Kidney (tissue), 14 donors: ENCODE measurements around the gene ARL5B. TPM values are rescaled to one million over a fixed set of nuclear protein-coding genes. Genes with fewer than 3 reads are reported as not detected.
"Not testable (repeated sequence)": the region's sequence is repeated elsewhere in the genome, so short reads cannot be mapped to it uniquely, and the experiment has no call there.

Source experiments
- DNase-seq, 5 donors: peaks; one replicate each; pipeline ENCODE4 v3.0.0-alpha.2; 2013 to 2020
- FAIRE-seq: peaks from 2 replicates; lab custom pipeline; 2012; peaks lifted over from hg19 to GRCh38; lab: Jason Lieb, UNC
- H3K27ac ChIP-seq, 2 donors: one replicate each; pipeline ENCODE4 v1.7.0; 2013; ENCODE audit warnings: low read depth in 2 of 2, low read length in 2 of 2, inconsistent platforms in 1 of 2
- H3K27me3 ChIP-seq: one replicate; pipeline ENCODE4 v1.7.1; 2013; ENCODE audit warnings: low read length, inconsistent platforms; ENCODE audit not compliant: control insufficient read depth, insufficient read depth
- H3K36me3 ChIP-seq, 3 donors: one replicate each; pipeline versions ENCODE4 v1.7.0 to v1.7.1; 2013; ENCODE audit warnings: low read length in 3 of 3, control low read depth in 1 of 3, inconsistent platforms in 1 of 3; ENCODE audit not compliant: insufficient read depth in 3 of 3, control insufficient read depth in 2 of 3
- H3K4me1 ChIP-seq, 3 donors: one replicate each; pipeline versions ENCODE4 v1.7.0 to v1.7.1; 2013; ENCODE audit warnings: low read length in 3 of 3, inconsistent platforms in 1 of 3, low read depth in 1 of 3; ENCODE audit not compliant: control insufficient read depth in 2 of 3, insufficient read depth in 2 of 3
- H3K4me3 ChIP-seq, 3 donors: one replicate each; pipeline versions ENCODE4 v1.7.0 to v1.8.1; 2013; ENCODE audit warnings: low read length in 3 of 3, control low read depth in 1 of 3, inconsistent platforms in 1 of 3
- H3K9ac ChIP-seq, 3 donors: one replicate each; pipeline versions ENCODE4 v1.7.0 to v1.7.1; 2013; ENCODE audit warnings: low read length in 3 of 3, control low read depth in 1 of 3, inconsistent platforms in 1 of 3
- H3K9me3 ChIP-seq, 3 donors: one replicate each; pipeline versions ENCODE4 v1.7.0 to v1.7.1; 2013; ENCODE audit warnings: low read length in 3 of 3, control low read depth in 1 of 3, inconsistent platforms in 1 of 3; ENCODE audit not compliant: control insufficient read depth in 2 of 3, insufficient read depth in 1 of 3
- intact Hi-C: fragments of 100-400 bp; cut with DNase I; formaldehyde crosslinking; loops from one replicate; pipeline ENCODE4 v1.11.1; 2022
- polyA plus RNA-seq: library from polyadenylated mRNA; stranded (reverse); fragments of 350-450 nt; fragmentation: Illumina TruSeq; extraction: RNeasy Lipid Tissue Mini Kit (QIAGEN cat#74804); gene quantifications from one replicate; pipeline ENCODE4 v1.2.3, GENCODE V29; 2014; ENCODE audit warnings: low read depth, low replicate concordance; ENCODE audit not compliant: insufficient read depth
- total RNA-seq: library from RNA; stranded (reverse); fragmentation: NEBNext Ultra II Directional; extraction: Animal tissue kit (Norgen Biotek cat#: 25700); gene quantifications from one replicate; pipeline ENCODE4 v1.2.1, GENCODE V29; 2021
- TF ChIP-seq, protein P1 (sequence below): IDR thresholded peaks from 3 replicates; pipeline ENCODE4 v1.5.1; 2012; ENCODE audit warnings: mild to moderate bottlenecking, moderate library complexity, borderline replicate concordance; ENCODE audit not compliant: insufficient read depth; ENCODE audit errors: extremely low read depth
- donor health status: control.
- donor health status: control.
- donor health status: control.
- donor health status: control.
- donor health status: control.
- donor health status: DM: yes; HTN: yes; CAD: no.
- donor health status: Normal renal cell carcinoma (clear cell type).

ARL5B gene
- total and polyA plus RNA-seq, 2 donors from 2014 or later = 3.0 to 9.7 TPM

DNA sequence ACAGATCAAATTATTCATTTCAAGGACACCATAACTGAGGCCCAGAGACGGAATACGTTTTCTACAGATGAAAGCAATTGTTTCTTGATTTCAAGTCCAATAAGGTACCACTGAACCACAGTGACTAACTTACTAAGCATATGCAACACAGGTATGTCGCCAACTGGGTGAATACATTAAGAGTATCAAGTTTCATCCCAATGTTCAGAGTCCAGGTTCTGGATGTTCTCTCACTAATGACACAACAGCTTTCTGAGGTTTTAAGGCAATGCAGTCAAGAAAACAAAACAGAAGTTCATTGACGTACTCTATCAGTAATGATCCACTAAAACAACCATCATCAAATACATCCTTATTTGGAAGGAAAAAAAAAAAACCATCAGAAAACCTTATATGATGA lies 43.6 kb upstream of the ARL5B start:
- no peak for FAIRE-seq
- intact Hi-C loops = no loop called here

DNA sequence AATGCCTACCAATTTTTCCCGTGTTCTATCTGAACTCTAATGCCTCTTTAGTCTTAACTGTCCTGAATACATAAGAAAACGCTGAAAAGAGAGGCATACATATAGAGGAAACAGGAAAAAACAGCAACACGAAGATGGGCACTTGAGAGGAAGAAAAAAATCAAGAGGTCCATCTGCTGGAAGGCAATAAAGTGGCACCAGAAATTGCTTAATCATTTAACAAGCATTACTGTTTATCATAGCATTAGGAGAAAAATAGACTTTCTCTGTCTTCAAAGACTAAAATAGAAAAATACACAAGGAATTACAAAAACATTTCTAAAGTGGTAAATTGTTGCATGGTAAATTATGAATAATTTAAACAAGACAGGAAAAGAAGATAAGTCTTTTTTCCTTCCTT lies 42.9 kb upstream of the ARL5B start:
- no peak overlapping the region for H3K4me3 ChIP-seq
- H3K27me3 ChIP-seq = no peaks in the 10 kb centered on the region
- intact Hi-C loops = no loop called here
- DNase-seq (no peak), FAIRE-seq (no peak)
- no peaks in the 10 kb centered on the region for H3K36me3 ChIP-seq
- no peaks in the 10 kb centered on the region for H3K4me1 ChIP-seq
- no peaks in the 10 kb centered on the region for H3K9me3 ChIP-seq
- TF ChIP-seq, protein P1, sequence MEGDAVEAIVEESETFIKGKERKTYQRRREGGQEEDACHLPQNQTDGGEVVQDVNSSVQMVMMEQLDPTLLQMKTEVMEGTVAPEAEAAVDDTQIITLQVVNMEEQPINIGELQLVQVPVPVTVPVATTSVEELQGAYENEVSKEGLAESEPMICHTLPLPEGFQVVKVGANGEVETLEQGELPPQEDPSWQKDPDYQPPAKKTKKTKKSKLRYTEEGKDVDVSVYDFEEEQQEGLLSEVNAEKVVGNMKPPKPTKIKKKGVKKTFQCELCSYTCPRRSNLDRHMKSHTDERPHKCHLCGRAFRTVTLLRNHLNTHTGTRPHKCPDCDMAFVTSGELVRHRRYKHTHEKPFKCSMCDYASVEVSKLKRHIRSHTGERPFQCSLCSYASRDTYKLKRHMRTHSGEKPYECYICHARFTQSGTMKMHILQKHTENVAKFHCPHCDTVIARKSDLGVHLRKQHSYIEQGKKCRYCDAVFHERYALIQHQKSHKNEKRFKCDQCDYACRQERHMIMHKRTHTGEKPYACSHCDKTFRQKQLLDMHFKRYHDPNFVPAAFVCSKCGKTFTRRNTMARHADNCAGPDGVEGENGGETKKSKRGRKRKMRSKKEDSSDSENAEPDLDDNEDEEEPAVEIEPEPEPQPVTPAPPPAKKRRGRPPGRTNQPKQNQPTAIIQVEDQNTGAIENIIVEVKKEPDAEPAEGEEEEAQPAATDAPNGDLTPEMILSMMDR = no peak
- H3K27ac ChIP-seq = no peak overlapping the region
- H3K9ac ChIP-seq = no peak overlapping the region

More for the DNA sequence above, 43.6 kb upstream of the ARL5B start:
- Histone ChIP-seq H3K27ac (no peak overlapping the region), H3K4me3 (no peak overlapping the region), H3K9ac (no peak overlapping the region), H3K27me3 (no peaks in the 10 kb centered on the region), H3K4me1 (no peaks in the 10 kb centered on the region), H3K9me3 (no peaks in the 10 kb centered on the region), H3K36me3 (no peaks in the 10 kb centered on the region)
- no peak for DNase-seq
- TF ChIP-seq, protein P1 = no peak

DNA sequence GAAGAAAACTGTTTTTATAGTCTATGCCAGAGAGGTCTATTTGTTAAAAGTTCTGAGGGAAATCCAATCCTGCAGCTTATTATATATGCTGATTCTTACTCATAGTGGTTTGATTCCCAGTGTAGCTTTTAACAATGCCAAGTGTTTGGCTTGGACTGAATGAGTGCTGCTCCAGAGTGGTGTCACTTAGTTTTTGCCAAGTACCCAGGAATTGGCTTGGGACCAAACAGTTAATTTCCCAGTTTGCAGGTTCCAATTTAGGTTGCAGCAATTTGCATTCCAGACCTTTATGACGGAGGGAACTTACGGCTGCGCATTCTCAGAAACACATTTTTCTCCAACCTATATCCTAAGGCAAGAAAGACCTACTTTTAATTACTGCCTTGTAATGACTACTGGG lies 40.2 kb upstream of the ARL5B start:
- H3K27ac ChIP-seq = no peak overlapping the region
- H3K36me3 ChIP-seq = no peaks in the 10 kb centered on the region
- no peak overlapping the region for H3K4me3 ChIP-seq
- TF ChIP-seq, protein P1 = no peak
- no peaks in the 10 kb centered on the region for H3K27me3 ChIP-seq
- FAIRE-seq (no peak), DNase-seq (peak in 2 of 5 donors; percentile 12 to 34)
- no peak overlapping the region for H3K9ac ChIP-seq
- H3K9me3 ChIP-seq = no peaks in the 10 kb centered on the region
- intact Hi-C loops = no loop called here
- H3K4me1 ChIP-seq = no peaks in the 10 kb centered on the region

DNA sequence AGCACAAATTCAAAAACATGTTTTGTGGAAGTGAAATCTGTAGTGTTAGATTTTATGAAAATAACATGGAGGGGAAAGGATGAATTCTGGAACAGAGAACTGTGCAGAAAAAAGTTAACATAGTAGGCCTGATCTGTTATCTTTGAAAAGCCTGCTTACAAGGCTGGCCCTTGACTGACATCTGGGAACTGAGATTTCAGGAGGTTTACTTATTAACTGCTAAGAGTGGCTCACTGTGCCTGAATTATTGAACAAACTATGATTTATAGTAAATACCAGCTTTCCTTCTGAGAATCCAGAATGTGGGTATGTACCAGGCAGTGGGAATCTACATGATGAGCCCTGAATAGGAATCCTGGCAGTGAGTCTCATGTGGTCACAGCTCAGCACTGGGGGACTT lies 38.4 kb upstream of the ARL5B start:
- no peaks in the 10 kb centered on the region for H3K4me1 ChIP-seq
- no peaks in the 10 kb centered on the region for H3K36me3 ChIP-seq
- H3K27me3 ChIP-seq = no peaks in the 10 kb centered on the region
- FAIRE-seq (no peak), DNase-seq (no peak)
- H3K4me3 ChIP-seq = no peak overlapping the region
- TF ChIP-seq, protein P1 = no peak
- H3K9ac ChIP-seq = no peak overlapping the region
- intact Hi-C loops = no loop called here
- no peaks in the 10 kb centered on the region for H3K9me3 ChIP-seq
- no peak overlapping the region for H3K27ac ChIP-seq

DNA sequence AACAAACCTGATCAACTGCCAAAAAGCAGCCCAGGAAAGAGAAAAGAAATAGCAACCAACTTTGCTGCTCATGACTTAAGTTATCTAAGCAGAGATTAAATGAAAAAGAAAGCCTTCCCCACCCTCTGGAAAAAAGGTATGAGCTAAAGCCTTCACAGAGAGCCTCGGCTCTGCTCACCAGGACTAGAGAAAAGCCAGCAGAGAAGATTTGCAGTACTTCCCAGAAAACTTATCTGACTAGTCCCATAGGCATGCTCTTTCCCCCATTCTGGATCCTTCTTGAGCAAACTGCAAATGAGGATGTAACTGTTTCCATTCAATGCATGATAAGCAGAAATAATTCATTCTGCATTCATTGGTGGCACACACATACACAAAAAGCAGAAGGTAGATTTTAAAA lies 35.6 kb upstream of the ARL5B start:
- intact Hi-C loops, H3K4me3 ChIP-seq, H3K9me3 ChIP-seq, H3K27me3 ChIP-seq, DNase-seq, FAIRE-seq, H3K9ac ChIP-seq, H3K36me3 ChIP-seq, H3K27ac ChIP-seq, H3K4me1 ChIP-seq: not testable (repeated sequence)
